ENCODE data around the gene LDLRAD4. TPM values are rescaled to one million over a fixed set of nuclear protein-coding genes. Genes with fewer than 3 reads are reported as not detected.

LDLRAD4 gene
- total RNA-seq, 1 donor from 2014 or later, result 34.1 TPM

GRCh38 chr18:13233787-13234783, 15.5 kb downstream of the LDLRAD4 start:
- peaks cover 4% of the 10 kb centered on the region for H3K27me3 Mint-ChIP-seq (ENCODE audit: unreplicated experiment)
- peak overlapping the region; percentile 37 for H3K4me3 Mint-ChIP-seq (ENCODE audit: unreplicated experiment)
- no peak for TF ChIP-seq CTCF (IDR thresholded peaks at IDR 0.05; ENCODE audit: unreplicated experiment)
- H3K4me1 Mint-ChIP-seq (ENCODE audit: unreplicated experiment), result no peaks in the 10 kb centered on the region
- H3K36me3 Mint-ChIP-seq (ENCODE audit: low read depth, unreplicated experiment), result peaks cover 6% of the 10 kb centered on the region
- H3K27ac Mint-ChIP-seq (ENCODE audit: unreplicated experiment), result peak overlapping the region; percentile 4
- no peak for DNase-seq (ENCODE audit: low spot score)
- H3K9me3 Mint-ChIP-seq (ENCODE audit: unreplicated experiment), result no peaks in the 10 kb centered on the region

DNA sequence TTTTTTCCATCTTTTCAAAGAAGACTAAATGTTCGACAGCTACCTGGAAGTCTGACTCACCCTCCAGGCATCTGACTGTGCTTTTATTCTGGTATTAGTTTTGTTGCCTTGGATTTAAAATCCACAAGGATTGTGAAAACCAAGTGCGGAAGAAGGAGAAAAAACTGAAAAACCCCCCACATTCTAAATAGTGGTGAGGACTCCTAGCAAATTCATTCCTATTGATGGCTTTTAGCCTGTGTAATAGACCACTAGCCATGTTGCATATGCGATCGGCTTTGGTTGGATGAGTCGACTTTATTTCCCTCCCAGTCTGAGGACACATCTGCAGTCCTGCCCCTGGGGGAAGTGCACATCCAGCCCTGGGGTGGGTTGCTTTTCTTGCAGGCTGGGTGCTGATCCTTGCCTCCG, 16.9 kb downstream of the LDLRAD4 start:
- no peaks in the 10 kb centered on the region for H3K9me3 Mint-ChIP-seq (ENCODE audit: unreplicated experiment)
- no peak for DNase-seq (ENCODE audit: low spot score)
- peaks cover 4% of the 10 kb centered on the region for H3K27me3 Mint-ChIP-seq (ENCODE audit: unreplicated experiment)
- H3K4me1 Mint-ChIP-seq (ENCODE audit: unreplicated experiment), result no peaks in the 10 kb centered on the region
- peaks cover 6% of the 10 kb centered on the region for H3K36me3 Mint-ChIP-seq (ENCODE audit: low read depth, unreplicated experiment)
- no peak overlapping the region for H3K27ac Mint-ChIP-seq (ENCODE audit: unreplicated experiment)
- no peak for TF ChIP-seq CTCF (IDR thresholded peaks at IDR 0.05; ENCODE audit: unreplicated experiment)
- no peak overlapping the region for H3K4me3 Mint-ChIP-seq (ENCODE audit: unreplicated experiment)

- no peaks in the 10 kb centered on the region for H3K4me1 Mint-ChIP-seq (ENCODE audit: unreplicated experiment)
- H3K4me3 Mint-ChIP-seq (ENCODE audit: unreplicated experiment), result no peak overlapping the region
- H3K27ac Mint-ChIP-seq (ENCODE audit: unreplicated experiment), result no peak overlapping the region
- DNase-seq (ENCODE audit: low spot score), result no peak
- peaks cover 4% of the 10 kb centered on the region for H3K27me3 Mint-ChIP-seq (ENCODE audit: unreplicated experiment)
- TF ChIP-seq CTCF (IDR thresholded peaks at IDR 0.05; ENCODE audit: unreplicated experiment), result no peak
- H3K9me3 Mint-ChIP-seq (ENCODE audit: unreplicated experiment), result no peaks in the 10 kb centered on the region
- H3K36me3 Mint-ChIP-seq (ENCODE audit: low read depth, unreplicated experiment), result peaks cover 6% of the 10 kb centered on the region
Observed at GRCh38 chr18:13235981-13236380, 17.4 kb downstream of the LDLRAD4 start.

DNA sequence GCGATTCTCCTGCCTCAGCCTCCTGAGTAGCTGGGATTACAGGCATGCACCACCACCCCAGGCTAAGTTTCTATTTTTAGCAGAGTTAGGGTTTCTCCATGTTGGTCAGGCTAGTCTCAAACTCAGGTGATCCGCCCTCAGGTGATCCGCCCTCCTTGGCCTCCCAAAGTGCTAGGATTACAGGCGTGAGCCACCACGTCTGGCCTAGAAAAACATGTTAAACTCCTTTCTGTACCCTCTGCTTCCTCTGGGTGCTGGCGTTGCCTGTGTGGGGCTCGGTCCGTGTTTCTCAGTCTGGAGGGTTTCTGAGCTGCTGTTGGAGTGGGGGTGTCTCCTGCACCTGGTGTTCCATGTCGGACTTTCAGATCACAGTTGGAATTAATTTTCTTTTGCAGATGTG, 17.9 kb downstream of the LDLRAD4 start:
- TF ChIP-seq CTCF (IDR thresholded peaks at IDR 0.05; ENCODE audit: unreplicated experiment), result no peak
- Mint-ChIP-seq H3K4me1 (ENCODE audit: unreplicated experiment) (no peaks in the 10 kb centered on the region), H3K27ac (ENCODE audit: unreplicated experiment) (no peak overlapping the region), H3K9me3 (ENCODE audit: unreplicated experiment) (no peaks in the 10 kb centered on the region), H3K27me3 (ENCODE audit: unreplicated experiment) (peaks cover 4% of the 10 kb centered on the region), H3K4me3 (ENCODE audit: unreplicated experiment) (no peak overlapping the region), H3K36me3 (ENCODE audit: low read depth, unreplicated experiment) (peaks cover 6% of the 10 kb centered on the region)
- no peak for DNase-seq (ENCODE audit: low spot score)

DNA sequence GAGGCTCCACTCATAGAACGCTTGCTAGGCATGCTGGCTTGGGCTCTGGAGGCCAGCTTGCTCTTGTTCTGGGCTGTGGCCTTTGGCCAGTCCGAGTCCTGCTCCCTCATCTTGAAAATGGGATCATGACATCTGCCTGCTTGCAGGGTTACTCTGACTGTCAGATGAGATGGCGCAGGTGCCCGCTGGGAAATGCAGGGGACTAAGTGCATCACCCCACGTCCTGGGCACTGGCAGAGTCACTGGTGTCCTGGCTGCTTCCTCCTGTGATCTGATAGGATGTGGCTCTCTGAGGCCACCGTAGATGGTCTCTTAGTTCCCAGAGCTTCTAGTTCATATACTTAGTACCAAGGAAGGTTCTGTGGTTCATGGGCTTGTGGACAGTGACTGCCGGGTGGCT, 18.5 kb downstream of the LDLRAD4 start:
- Mint-ChIP-seq H3K27ac (ENCODE audit: unreplicated experiment) (no peak overlapping the region), H3K27me3 (ENCODE audit: unreplicated experiment) (peaks cover 4% of the 10 kb centered on the region), H3K9me3 (ENCODE audit: unreplicated experiment) (no peaks in the 10 kb centered on the region), H3K36me3 (ENCODE audit: low read depth, unreplicated experiment) (peaks cover 6% of the 10 kb centered on the region), H3K4me1 (ENCODE audit: unreplicated experiment) (no peaks in the 10 kb centered on the region), H3K4me3 (ENCODE audit: unreplicated experiment) (no peak overlapping the region)
- TF ChIP-seq CTCF (IDR thresholded peaks at IDR 0.05; ENCODE audit: unreplicated experiment), result no peak
- no peak for DNase-seq (ENCODE audit: low spot score)
